HG03064 (cell line): Measurements from ENCODE around the gene FBXO21.

Experiments
- ATAC-seq: cut with Tn5 transposase; IDR thresholded peaks from one replicate; pipeline ENCODE4 v1.9.1; 2021; ENCODE audit warnings: low read depth; ENCODE audit not compliant: unreplicated experiment

FBXO21 gene

GRCh38 chr12:117141097-117141898 is 49.0 kb downstream of the FBXO21 start:
- ATAC-seq = no peak

- ATAC-seq = no peak
Measured at GRCh38 chr12:117140397-117141096, 49.7 kb downstream of the FBXO21 start.

GRCh38 chr12:117139025-117139717 is 51.1 kb downstream of the FBXO21 start:
- no peak for ATAC-seq

GRCh38 chr12:117134721-117135120 is 55.5 kb downstream of the FBXO21 start:
- ATAC-seq = no peak

- no peak for ATAC-seq
Measured at GRCh38 chr12:117134059-117134458, 56.2 kb downstream of the FBXO21 start.

- no peak for ATAC-seq
Measured at GRCh38 chr12:117130801-117131200, 59.5 kb downstream of the FBXO21 start.

GRCh38 chr12:117129391-117129790 is 60.9 kb downstream of the FBXO21 start:
- no peak for ATAC-seq

GRCh38 chr12:117127933-117128823 is 62.1 kb downstream of the FBXO21 start:
- no peak for ATAC-seq

- no peak for ATAC-seq
Measured at GRCh38 chr12:117126335-117126734, 63.9 kb downstream of the FBXO21 start.

GRCh38 chr12:117125767-117126166 is 64.5 kb downstream of the FBXO21 start:
- no peak for ATAC-seq

- no peak for ATAC-seq
Measured at GRCh38 chr12:117125272-117125613, 65.0 kb downstream of the FBXO21 start.

- no peak for ATAC-seq
Measured at GRCh38 chr12:117124421-117125271, 65.6 kb downstream of the FBXO21 start.

- no peak for ATAC-seq
Measured at GRCh38 chr12:117121441-117121840, 68.8 kb downstream of the FBXO21 start.

GRCh38 chr12:117120787-117121186 is 69.5 kb downstream of the FBXO21 start:
- no peak for ATAC-seq

- ATAC-seq = no peak
Measured at GRCh38 chr12:117119592-117120198, 70.6 kb downstream of the FBXO21 start.

GRCh38 chr12:117118838-117119591 is 71.3 kb downstream of the FBXO21 start:
- ATAC-seq = no peak

- ATAC-seq = no peak
Measured at GRCh38 chr12:117114784-117115183, 75.5 kb downstream of the FBXO21 start.

GRCh38 chr12:117113231-117113630 is 77.0 kb downstream of the FBXO21 start:
- no peak for ATAC-seq
